ENCODE measurements around the gene FAM168A. TPM values are rescaled to one million over a fixed set of nuclear protein-coding genes. Genes with fewer than 3 reads are reported as not detected.

The FAM168A gene
- total RNA-seq, 4 donors from 2014 or later: 28.8 to 53.5 (median 30.6) TPM

- DNase-seq (ENCODE audit: low spot score in 2 of 2): no peak
- 60 to 82% methylated on average over 4 to 6 of the region's 6 CpGs for WGBS, 2 donors
- Histone ChIP-seq H3K27ac (no peak overlapping the region), H3K36me3 (no peaks in the 10 kb centered on the region), H3K4me1 (peaks cover 0 to 63% (median 35%) of the 10 kb centered on the region in 4 donors), H3K27me3 (no peaks in the 10 kb centered on the region), H3K4me3 (no peak overlapping the region), H3K9me3 (no peaks in the 10 kb centered on the region)
- no peak for TF ChIP-seq POLR2A (IDR thresholded peaks at IDR 0.05)
- TF ChIP-seq EP300 (IDR thresholded peaks at IDR 0.05): no peak
- no peak for TF ChIP-seq CTCF (IDR thresholded peaks at IDR 0.05)
Observed at GRCh38 chr11:73389134-73389525, 208.8 kb downstream of the FAM168A start.

GRCh38 chr11:73388265-73389133 lies 209.4 kb downstream of the FAM168A start:
- no peaks in the 10 kb centered on the region for H3K36me3 ChIP-seq
- no peaks in the 10 kb centered on the region for H3K9me3 ChIP-seq
- peak overlapping the region in 1 of 4 donors; percentile 9 for H3K27ac ChIP-seq
- no peak for DNase-seq (ENCODE audit: low spot score in 2 of 2)
- WGBS, 2 donors: 72 to 83% methylated on average over 19 to 21 of the region's 23 CpGs
- peaks cover 0 to 68% (median 41%) of the 10 kb centered on the region in 4 donors for H3K4me1 ChIP-seq
- H3K4me3 ChIP-seq: no peak overlapping the region
- H3K27me3 ChIP-seq: no peaks in the 10 kb centered on the region
- TF ChIP-seq POLR2A (IDR thresholded peaks at IDR 0.05) (no peak), CTCF (IDR thresholded peaks at IDR 0.05) (no peak), EP300 (IDR thresholded peaks at IDR 0.05) (no peak)

GRCh38 chr11:73387594-73388264 lies 210.2 kb downstream of the FAM168A start:
- Histone ChIP-seq H3K4me1 (peaks cover 0 to 68% (median 47%) of the 10 kb centered on the region in 4 donors), H3K27ac (peak overlapping the region in 3 of 4 donors; percentile 37 to 70 (median 39)), H3K36me3 (no peaks in the 10 kb centered on the region), H3K27me3 (no peaks in the 10 kb centered on the region), H3K4me3 (no peak overlapping the region), H3K9me3 (no peaks in the 10 kb centered on the region)
- no peak for DNase-seq (ENCODE audit: low spot score in 2 of 2)
- no peak for TF ChIP-seq EP300 (IDR thresholded peaks at IDR 0.05)
- WGBS, 2 donors: 72 to 82% methylated on average over 17 to 18 of the region's 21 CpGs

GRCh38 chr11:73386546-73386945 lies 211.4 kb downstream of the FAM168A start:
- no peak for DNase-seq (ENCODE audit: low spot score in 2 of 2)
- Histone ChIP-seq H3K27ac (peak overlapping the region in 3 of 4 donors; percentile 67 to 76 (median 71)), H3K27me3 (no peaks in the 10 kb centered on the region), H3K4me1 (peaks cover 0 to 76% (median 56%) of the 10 kb centered on the region in 4 donors), H3K36me3 (no peaks in the 10 kb centered on the region), H3K4me3 (no peak overlapping the region), H3K9me3 (no peaks in the 10 kb centered on the region)
- TF ChIP-seq CTCF (IDR thresholded peaks at IDR 0.05): no peak
- no peak for TF ChIP-seq POLR2A (IDR thresholded peaks at IDR 0.05)
- no peak for TF ChIP-seq EP300 (IDR thresholded peaks at IDR 0.05)
- 88 to 98% methylated on average over 7 to 8 of the region's 8 CpGs for WGBS, 2 donors

GRCh38 chr11:73386016-73386415 lies 211.9 kb downstream of the FAM168A start:
- no peak for TF ChIP-seq CTCF (IDR thresholded peaks at IDR 0.05)
- no peak for TF ChIP-seq EP300 (IDR thresholded peaks at IDR 0.05)
- no peak for TF ChIP-seq POLR2A (IDR thresholded peaks at IDR 0.05)
- H3K4me1 ChIP-seq: peaks cover 0 to 78% (median 56%) of the 10 kb centered on the region in 4 donors
- H3K36me3 ChIP-seq: no peaks in the 10 kb centered on the region
- no peak for DNase-seq (ENCODE audit: low spot score in 2 of 2)
- H3K27ac ChIP-seq: peak overlapping the region in 3 of 4 donors; percentile 67 to 76 (median 71)
- H3K27me3 ChIP-seq: no peaks in the 10 kb centered on the region
- H3K4me3 ChIP-seq: no peak overlapping the region
- WGBS, 2 donors: 53 to 69% methylated on average over 7 to 8 of the region's 8 CpGs
- no peaks in the 10 kb centered on the region for H3K9me3 ChIP-seq

Measured in tibial nerve (tissue), 4 donors.